Measurements from ENCODE around the gene LDLRAP1. TPM values are rescaled to one million over a fixed set of nuclear protein-coding genes. Genes with fewer than 3 reads are reported as not detected.
A peak's percentile ranks its signal among the peaks of the same experiment; 100 is the strongest.
"Not testable (repeated sequence)": the region's sequence is repeated elsewhere in the genome, so short reads cannot be mapped to it uniquely, and the experiment has no call there.

Gene LDLRAP1
- total RNA-seq, 1 donor from 2014 or later, result 34.3 TPM

DNA sequence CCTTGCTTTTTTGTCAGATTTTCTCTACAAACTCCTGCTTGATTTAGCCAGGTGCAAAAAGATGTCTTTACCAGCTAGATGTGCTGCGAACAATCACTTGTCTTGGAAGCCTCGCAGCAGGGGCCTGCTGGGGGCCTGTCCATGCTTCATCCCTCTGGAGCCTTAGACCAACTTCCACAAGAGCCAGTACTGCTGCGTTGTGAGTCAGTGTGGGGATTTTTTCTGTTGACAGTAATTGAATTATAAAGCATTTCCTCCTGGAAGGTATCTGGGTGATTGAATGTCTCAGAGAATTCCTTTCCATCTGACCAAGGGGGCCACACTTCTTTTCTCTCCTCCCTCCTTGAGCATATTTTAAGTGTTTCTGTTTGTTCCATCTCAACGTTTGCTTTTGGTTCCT is 40.4 kb upstream of the LDLRAP1 start:
- H3K9me3 Mint-ChIP-seq (ENCODE audit: unreplicated experiment), result no peaks in the 10 kb centered on the region

GRCh38 chr1:25503551-25504426 is 39.6 kb upstream of the LDLRAP1 start:
- Mint-ChIP-seq H3K36me3 (ENCODE audit: unreplicated experiment) (peaks cover 16% of the 10 kb centered on the region), H3K27me3 (ENCODE audit: unreplicated experiment) (no peaks in the 10 kb centered on the region), H3K27ac (ENCODE audit: unreplicated experiment) (no peak overlapping the region), H3K4me3 (ENCODE audit: unreplicated experiment) (no peak overlapping the region), H3K9me3 (ENCODE audit: unreplicated experiment) (no peaks in the 10 kb centered on the region), H3K4me1 (ENCODE audit: unreplicated experiment) (peaks cover 65% of the 10 kb centered on the region)
- DNase-seq (ENCODE audit: extremely low spot score, unreplicated experiment), result peak; percentile 81
- TF ChIP-seq, protein P1, sequence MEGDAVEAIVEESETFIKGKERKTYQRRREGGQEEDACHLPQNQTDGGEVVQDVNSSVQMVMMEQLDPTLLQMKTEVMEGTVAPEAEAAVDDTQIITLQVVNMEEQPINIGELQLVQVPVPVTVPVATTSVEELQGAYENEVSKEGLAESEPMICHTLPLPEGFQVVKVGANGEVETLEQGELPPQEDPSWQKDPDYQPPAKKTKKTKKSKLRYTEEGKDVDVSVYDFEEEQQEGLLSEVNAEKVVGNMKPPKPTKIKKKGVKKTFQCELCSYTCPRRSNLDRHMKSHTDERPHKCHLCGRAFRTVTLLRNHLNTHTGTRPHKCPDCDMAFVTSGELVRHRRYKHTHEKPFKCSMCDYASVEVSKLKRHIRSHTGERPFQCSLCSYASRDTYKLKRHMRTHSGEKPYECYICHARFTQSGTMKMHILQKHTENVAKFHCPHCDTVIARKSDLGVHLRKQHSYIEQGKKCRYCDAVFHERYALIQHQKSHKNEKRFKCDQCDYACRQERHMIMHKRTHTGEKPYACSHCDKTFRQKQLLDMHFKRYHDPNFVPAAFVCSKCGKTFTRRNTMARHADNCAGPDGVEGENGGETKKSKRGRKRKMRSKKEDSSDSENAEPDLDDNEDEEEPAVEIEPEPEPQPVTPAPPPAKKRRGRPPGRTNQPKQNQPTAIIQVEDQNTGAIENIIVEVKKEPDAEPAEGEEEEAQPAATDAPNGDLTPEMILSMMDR (IDR thresholded peaks at IDR 0.05), result peak; percentile 54

More for the DNA sequence above, 40.4 kb upstream of the LDLRAP1 start:
- H3K36me3 Mint-ChIP-seq (ENCODE audit: unreplicated experiment), result peaks cover 23% of the 10 kb centered on the region
- TF ChIP-seq, protein P1 (IDR thresholded peaks at IDR 0.05), result no peak
- peak; percentile 23 for DNase-seq (ENCODE audit: extremely low spot score, unreplicated experiment)
- H3K27ac Mint-ChIP-seq (ENCODE audit: unreplicated experiment), result peak overlapping the region; percentile 3
- no peaks in the 10 kb centered on the region for H3K27me3 Mint-ChIP-seq (ENCODE audit: unreplicated experiment)
- peaks cover 65% of the 10 kb centered on the region for H3K4me1 Mint-ChIP-seq (ENCODE audit: unreplicated experiment)
- no peak overlapping the region for H3K4me3 Mint-ChIP-seq (ENCODE audit: unreplicated experiment)

- Mint-ChIP-seq H3K27ac (ENCODE audit: unreplicated experiment) (no peak overlapping the region), H3K36me3 (ENCODE audit: unreplicated experiment) (peaks cover 11% of the 10 kb centered on the region), H3K4me1 (ENCODE audit: unreplicated experiment) (peaks cover 61% of the 10 kb centered on the region), H3K4me3 (ENCODE audit: unreplicated experiment) (no peak overlapping the region), H3K9me3 (ENCODE audit: unreplicated experiment) (no peaks in the 10 kb centered on the region), H3K27me3 (ENCODE audit: unreplicated experiment) (no peaks in the 10 kb centered on the region)
- no peak for DNase-seq (ENCODE audit: extremely low spot score, unreplicated experiment)
- TF ChIP-seq, protein P1 (IDR thresholded peaks at IDR 0.05), result no peak
These were observed 38.5 kb upstream of the LDLRAP1 start for GRCh38 chr1:25504706-25505595.

- H3K27me3 Mint-ChIP-seq (ENCODE audit: unreplicated experiment), result no peaks in the 10 kb centered on the region
- H3K9me3 Mint-ChIP-seq (ENCODE audit: unreplicated experiment), result no peaks in the 10 kb centered on the region
- H3K4me3 Mint-ChIP-seq (ENCODE audit: unreplicated experiment), result no peak overlapping the region
- no peak for DNase-seq (ENCODE audit: extremely low spot score, unreplicated experiment)
- H3K36me3 Mint-ChIP-seq (ENCODE audit: unreplicated experiment), result peaks cover 4% of the 10 kb centered on the region
- H3K27ac Mint-ChIP-seq (ENCODE audit: unreplicated experiment), result no peak overlapping the region
- TF ChIP-seq, protein P1 (IDR thresholded peaks at IDR 0.05), result no peak
- H3K4me1 Mint-ChIP-seq (ENCODE audit: unreplicated experiment), result peaks cover 52% of the 10 kb centered on the region
These were observed 37.6 kb upstream of the LDLRAP1 start for GRCh38 chr1:25505656-25506385.

GRCh38 chr1:25506566-25507463 is 36.6 kb upstream of the LDLRAP1 start:
- H3K27me3 Mint-ChIP-seq (ENCODE audit: unreplicated experiment); H3K36me3 Mint-ChIP-seq (ENCODE audit: unreplicated experiment); DNase-seq (ENCODE audit: extremely low spot score, unreplicated experiment); H3K9me3 Mint-ChIP-seq (ENCODE audit: unreplicated experiment); H3K27ac Mint-ChIP-seq (ENCODE audit: unreplicated experiment): not testable (repeated sequence)
- peak overlapping the region; percentile 22 for H3K4me3 Mint-ChIP-seq (ENCODE audit: unreplicated experiment)
- H3K4me1 Mint-ChIP-seq (ENCODE audit: unreplicated experiment), result peaks cover 42% of the 10 kb centered on the region
